ENCODE results near the gene NPAS3.

NPAS3 gene

GRCh38 chr14:33836900-33837577 lies 898.4 kb downstream of the NPAS3 start:
- DNase-seq (ENCODE audit: low read depth): no peak

- no peak for DNase-seq (ENCODE audit: low read depth)
Measured at GRCh38 chr14:33837943-33838683, 899.4 kb downstream of the NPAS3 start.

GRCh38 chr14:33839193-33840076 lies 900.8 kb downstream of the NPAS3 start:
- DNase-seq (ENCODE audit: low read depth): peak; percentile 22

GRCh38 chr14:33840797-33841196 lies 902.1 kb downstream of the NPAS3 start:
- no peak for DNase-seq (ENCODE audit: low read depth)

GRCh38 chr14:33842299-33842698 lies 903.6 kb downstream of the NPAS3 start:
- no peak for DNase-seq (ENCODE audit: low read depth)

- no peak for DNase-seq (ENCODE audit: low read depth)
Measured at GRCh38 chr14:33844118-33844517, 905.4 kb downstream of the NPAS3 start.

GRCh38 chr14:33846100-33846824 lies 907.6 kb downstream of the NPAS3 start:
- DNase-seq (ENCODE audit: low read depth): no peak

GRCh38 chr14:33847066-33847465 lies 908.4 kb downstream of the NPAS3 start:
- no peak for DNase-seq (ENCODE audit: low read depth)

- DNase-seq (ENCODE audit: low read depth): no peak
Measured at GRCh38 chr14:33848009-33848408, 909.3 kb downstream of the NPAS3 start.

- DNase-seq (ENCODE audit: low read depth): peak; percentile 5
Measured at GRCh38 chr14:33848706-33849454, 910.2 kb downstream of the NPAS3 start.

GRCh38 chr14:33849455-33849801 lies 910.7 kb downstream of the NPAS3 start:
- DNase-seq (ENCODE audit: low read depth): no peak

GRCh38 chr14:33850826-33851225 lies 912.1 kb downstream of the NPAS3 start:
- no peak for DNase-seq (ENCODE audit: low read depth)

- no peak for DNase-seq (ENCODE audit: low read depth)
Measured at GRCh38 chr14:33851366-33851765, 912.7 kb downstream of the NPAS3 start.

- no peak for DNase-seq (ENCODE audit: low read depth)
Measured at GRCh38 chr14:33851931-33852330, 913.3 kb downstream of the NPAS3 start.
